Endodermal cell (in vitro differentiated cells): ENCODE data around the gene SLCO1A2. TPM values are rescaled to one million over a fixed set of nuclear protein-coding genes. Genes with fewer than 3 reads are reported as not detected.

ENCODE experiments used
- DNase-seq: peaks from one replicate; pipeline ENCODE4 v3.0.0-alpha.2; 2017
- H3K27ac ChIP-seq: 2 replicates; pipeline ENCODE4 v1.5.1; 2013; ENCODE audit warnings: mild to moderate bottlenecking, low read depth, low read length, moderate library complexity
- H3K27me3 ChIP-seq: 2 replicates; pipeline ENCODE4 v1.6.1; 2013; ENCODE audit warnings: mild to moderate bottlenecking, low read length, moderate library complexity; ENCODE audit not compliant: insufficient read depth, control insufficient read depth, poor library complexity, severe bottlenecking
- H3K36me3 ChIP-seq: 2 replicates; pipeline ENCODE4 v1.7.0; 2013; ENCODE audit warnings: mild to moderate bottlenecking, low read length, moderate library complexity; ENCODE audit not compliant: control insufficient read depth, insufficient read depth
- H3K4me1 ChIP-seq: one replicate; pipeline ENCODE4 v1.7.0; 2013; ENCODE audit warnings: low read length; ENCODE audit not compliant: control insufficient read depth, insufficient read depth
- H3K4me3 ChIP-seq: 2 replicates; pipeline ENCODE4 v1.5.1; 2013; ENCODE audit warnings: mild to moderate bottlenecking, low read length, moderate library complexity
- H3K9ac ChIP-seq: 2 replicates; pipeline ENCODE4 v1.6.1; 2013; ENCODE audit warnings: mild to moderate bottlenecking, low read length, moderate library complexity; ENCODE audit not compliant: poor library complexity, severe bottlenecking; ENCODE audit errors: extremely low read depth
- H3K9me3 ChIP-seq: 2 replicates; pipeline ENCODE4 v1.6.1; 2013; ENCODE audit warnings: mild to moderate bottlenecking, low read length, moderate library complexity; ENCODE audit not compliant: control insufficient read depth
- H3K27ac Mint-ChIP-seq: 2 replicates; pipeline ENCODE4 v1.8.0; 2020; ENCODE audit warnings: mixed read lengths
- H3K27me3 Mint-ChIP-seq: 2 replicates; pipeline ENCODE4 v1.8.0; 2021; ENCODE audit warnings: mild to moderate bottlenecking, mixed read lengths; ENCODE audit not compliant: insufficient read depth
- H3K36me3 Mint-ChIP-seq: 2 replicates; pipeline ENCODE4 v1.8.0; 2020; ENCODE audit warnings: low read depth, mixed read lengths
- H3K4me1 Mint-ChIP-seq: 2 replicates; pipeline ENCODE4 v1.8.0; 2020; ENCODE audit warnings: mixed read lengths
- H3K4me3 Mint-ChIP-seq: 2 replicates; pipeline ENCODE4 v1.8.0; 2020; ENCODE audit warnings: mild to moderate bottlenecking, moderate library complexity, mixed read lengths
- H3K9me3 Mint-ChIP-seq: 2 replicates; pipeline ENCODE4 v1.8.0; 2020; ENCODE audit warnings: mild to moderate bottlenecking, mixed read lengths
- CTCF ChIP-seq: fragments of 200-600 bp; sonication (generic); conservative IDR thresholded peaks from 2 replicates; pipeline ENCODE4 v1.5.0; 2021; ENCODE audit warnings: antibody characterized with exemption, mild to moderate bottlenecking
- WGBS, 2 experiments: methylation state at CpG; one replicate each; pipeline versions ENCODE4 v1.1.5 to v1.1.7; 2013; ENCODE audit warnings: missing lambda C conversion rate in 2 of 2, mixed read lengths in 1 of 2; ENCODE audit not compliant: insufficient coverage in 1 of 2, insufficient read length in 1 of 2; 5-methylcytosine and 5-hydroxymethylcytosine counted together
- total RNA-seq, 2 donors: library from RNA; stranded (reverse); fragmentation: NEBNext Ultra II Directional in 1 of 2; extraction: Animal tissue kit (Norgen Biotek cat#: 25700) in 1 of 2; gene quantifications; 2 replicates in 1 of 2; 3 replicates in 1 of 2; pipeline ENCODE4 v1.2.1, GENCODE V29; 2021

SLCO1A2 gene
- total RNA-seq, 2 donors from 2014 or later, result 7.3 to 35.4 TPM

DNA sequence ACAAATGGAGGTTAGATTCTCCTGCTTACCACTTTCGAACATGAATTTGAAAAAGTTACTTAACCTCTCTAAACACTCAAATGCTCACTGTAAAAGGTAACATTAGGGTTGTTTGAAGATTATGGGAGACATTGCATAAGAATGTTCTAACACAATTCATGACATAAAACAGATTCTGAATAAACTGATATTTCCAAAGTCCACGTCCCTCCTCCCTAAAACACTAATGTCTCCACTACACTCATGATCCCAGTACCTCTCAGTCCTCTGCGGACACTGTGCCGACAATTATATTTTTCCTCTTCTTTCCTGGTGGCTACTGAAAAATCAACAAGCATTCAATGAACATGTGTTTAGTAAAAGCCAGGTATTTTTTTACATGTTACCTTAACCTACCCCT is 19.2 kb upstream of the SLCO1A2 start:
- Histone ChIP-seq H3K9me3 (no peaks in the 10 kb centered on the region), H3K27ac (no peak overlapping the region), H3K4me3 (no peak overlapping the region), H3K27me3 (no peaks in the 10 kb centered on the region), H3K9ac (no peak overlapping the region), H3K4me1 (no peaks in the 10 kb centered on the region), H3K36me3 (no peaks in the 10 kb centered on the region)
- H3K4me1 Mint-ChIP-seq, result peaks cover 6% of the 10 kb centered on the region
- H3K27ac Mint-ChIP-seq, result no peak overlapping the region
- H3K36me3 Mint-ChIP-seq, result no peaks in the 10 kb centered on the region
- H3K27me3 Mint-ChIP-seq, result no peaks in the 10 kb centered on the region
- no peak for TF ChIP-seq CTCF
- H3K4me3 Mint-ChIP-seq, result no peak overlapping the region
- no peaks in the 10 kb centered on the region for H3K9me3 Mint-ChIP-seq
- 93 to 100% methylated on average over 2 to 4 of the region's 4 CpGs for WGBS, 2 experiments
- DNase-seq, result no peak

GRCh38 chr12:21353487-21353886 is 18.8 kb upstream of the SLCO1A2 start:
- Mint-ChIP-seq H3K9me3 (no peaks in the 10 kb centered on the region), H3K27me3 (no peaks in the 10 kb centered on the region), H3K4me3 (no peak overlapping the region), H3K27ac (no peak overlapping the region), H3K4me1 (peaks cover 6% of the 10 kb centered on the region), H3K36me3 (no peaks in the 10 kb centered on the region)
- no peak overlapping the region for H3K4me3 ChIP-seq
- 90 to 100% methylated on average over 1 of the region's 1 CpG for WGBS, 2 experiments
- no peaks in the 10 kb centered on the region for H3K4me1 ChIP-seq
- H3K36me3 ChIP-seq, result no peaks in the 10 kb centered on the region
- no peak overlapping the region for H3K9ac ChIP-seq
- H3K27me3 ChIP-seq, result no peaks in the 10 kb centered on the region
- no peak for DNase-seq
- no peaks in the 10 kb centered on the region for H3K9me3 ChIP-seq
- TF ChIP-seq CTCF, result no peak
- no peak overlapping the region for H3K27ac ChIP-seq

DNA sequence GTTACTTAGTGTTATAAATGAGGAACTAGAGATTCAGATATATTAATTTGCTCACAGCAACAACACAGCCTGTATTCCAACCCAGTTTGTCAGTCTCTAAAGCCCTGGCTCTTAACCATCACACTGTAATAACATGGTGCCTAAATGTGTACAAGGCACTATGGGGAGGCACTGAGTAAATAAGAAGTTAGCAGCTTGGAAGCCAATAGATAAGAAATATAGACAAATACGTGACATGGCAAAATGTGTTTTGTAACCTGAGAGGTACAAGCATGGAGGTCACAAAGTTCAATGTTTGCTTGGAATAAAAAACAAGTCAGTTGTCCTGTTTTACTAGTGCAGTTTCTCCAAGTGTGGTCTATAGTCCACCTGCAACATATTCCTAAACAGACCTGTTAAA is 16.3 kb upstream of the SLCO1A2 start:
- Mint-ChIP-seq H3K27me3 (no peaks in the 10 kb centered on the region), H3K9me3 (no peaks in the 10 kb centered on the region), H3K4me3 (no peak overlapping the region), H3K27ac (no peak overlapping the region), H3K36me3 (no peaks in the 10 kb centered on the region), H3K4me1 (peaks cover 6% of the 10 kb centered on the region)
- no peak overlapping the region for H3K9ac ChIP-seq
- no peak for TF ChIP-seq CTCF
- DNase-seq, result no peak
- H3K27ac ChIP-seq, result no peak overlapping the region
- no peak overlapping the region for H3K4me3 ChIP-seq
- no peaks in the 10 kb centered on the region for H3K9me3 ChIP-seq
- H3K36me3 ChIP-seq, result no peaks in the 10 kb centered on the region
- WGBS, 2 experiments, result 77 to 85% methylated on average over 1 of the region's 1 CpG
- H3K27me3 ChIP-seq, result no peaks in the 10 kb centered on the region
- H3K4me1 ChIP-seq, result no peaks in the 10 kb centered on the region
